HG02938 (cell line): ENCODE results near the gene BTBD6.

ENCODE experiments used
- ATAC-seq: cut with Tn5 transposase; IDR thresholded peaks from one replicate; pipeline ENCODE4 v1.9.1; 2021; ENCODE audit warnings: mild to moderate bottlenecking, moderate library complexity; ENCODE audit not compliant: unreplicated experiment

Gene BTBD6

DNA sequence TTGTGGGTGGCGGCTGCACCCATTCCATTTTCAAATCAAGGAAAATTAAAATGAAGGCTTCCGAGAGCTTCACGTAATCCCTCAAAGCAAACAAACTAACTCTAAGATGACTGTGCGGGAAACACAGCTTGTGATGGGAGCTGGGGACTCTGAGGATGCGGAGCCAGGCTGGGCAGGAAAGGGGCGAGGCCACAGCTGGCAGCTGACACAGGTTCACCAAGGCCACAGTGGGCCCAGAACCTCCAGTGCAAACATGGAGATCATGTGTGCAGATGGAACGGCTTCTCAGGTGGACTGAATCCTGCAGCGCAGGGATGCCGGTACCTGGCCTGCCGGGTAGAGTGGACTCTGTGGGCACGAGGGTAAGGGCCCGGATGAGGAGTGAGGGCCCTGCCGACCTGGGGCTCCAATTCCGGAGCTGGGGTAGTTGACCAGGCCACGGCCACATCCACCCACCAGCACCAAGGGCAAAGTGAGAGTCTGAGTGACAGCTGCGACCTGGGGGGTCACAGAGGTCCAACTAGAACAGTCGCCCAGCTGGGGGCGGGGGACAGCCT, 19.2 kb upstream of the BTBD6 start:
- ATAC-seq, result no peak

- ATAC-seq, result no peak
Observed at GRCh38 chr14:105240811-105241576, 7.3 kb upstream of the BTBD6 start.

DNA sequence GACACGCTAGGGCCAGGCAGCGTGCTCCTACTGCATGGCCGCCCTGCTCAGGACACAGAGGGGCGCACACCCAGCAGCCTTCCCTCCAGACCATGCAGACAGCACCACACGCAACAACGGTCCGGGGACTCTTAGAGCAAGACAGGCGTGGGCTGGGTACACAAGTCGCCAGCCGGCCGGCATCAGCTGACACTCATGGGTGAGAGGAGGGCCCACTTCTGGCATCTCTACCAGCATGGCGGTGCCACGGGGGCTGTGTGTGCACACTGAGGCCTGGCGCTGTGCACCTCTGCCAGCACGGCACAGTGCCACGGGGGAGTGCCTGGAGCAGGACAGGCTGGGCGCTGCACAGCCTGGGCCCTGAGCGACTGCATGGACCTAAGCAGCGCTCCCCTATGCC, 6.7 kb upstream of the BTBD6 start:
- ATAC-seq, result no peak

DNA sequence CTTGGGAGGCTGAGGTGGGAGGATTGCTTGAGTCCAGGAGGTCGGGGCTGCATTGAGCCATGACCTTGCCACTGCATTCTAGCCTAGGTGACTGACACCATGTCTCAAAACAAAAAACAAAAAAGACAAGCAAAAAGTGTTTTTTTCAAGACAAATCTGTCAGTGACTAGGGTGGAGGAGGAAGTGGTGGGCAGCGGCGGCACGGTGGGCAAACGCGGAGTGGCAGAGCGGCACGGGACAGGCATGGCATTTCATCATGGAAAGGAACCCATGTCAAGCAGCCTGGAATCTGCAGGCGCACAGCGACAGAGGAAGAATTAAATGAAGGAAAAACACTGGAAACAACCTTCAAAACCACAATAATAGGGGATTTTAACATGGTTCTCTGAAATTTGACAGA, 4.0 kb upstream of the BTBD6 start:
- no peak for ATAC-seq

GRCh38 chr14:105247026-105247425, 1.3 kb upstream of the BTBD6 start:
- no peak for ATAC-seq

- no peak for ATAC-seq
Observed at GRCh38 chr14:105247715-105248367, 492 bp upstream of the BTBD6 start.

DNA sequence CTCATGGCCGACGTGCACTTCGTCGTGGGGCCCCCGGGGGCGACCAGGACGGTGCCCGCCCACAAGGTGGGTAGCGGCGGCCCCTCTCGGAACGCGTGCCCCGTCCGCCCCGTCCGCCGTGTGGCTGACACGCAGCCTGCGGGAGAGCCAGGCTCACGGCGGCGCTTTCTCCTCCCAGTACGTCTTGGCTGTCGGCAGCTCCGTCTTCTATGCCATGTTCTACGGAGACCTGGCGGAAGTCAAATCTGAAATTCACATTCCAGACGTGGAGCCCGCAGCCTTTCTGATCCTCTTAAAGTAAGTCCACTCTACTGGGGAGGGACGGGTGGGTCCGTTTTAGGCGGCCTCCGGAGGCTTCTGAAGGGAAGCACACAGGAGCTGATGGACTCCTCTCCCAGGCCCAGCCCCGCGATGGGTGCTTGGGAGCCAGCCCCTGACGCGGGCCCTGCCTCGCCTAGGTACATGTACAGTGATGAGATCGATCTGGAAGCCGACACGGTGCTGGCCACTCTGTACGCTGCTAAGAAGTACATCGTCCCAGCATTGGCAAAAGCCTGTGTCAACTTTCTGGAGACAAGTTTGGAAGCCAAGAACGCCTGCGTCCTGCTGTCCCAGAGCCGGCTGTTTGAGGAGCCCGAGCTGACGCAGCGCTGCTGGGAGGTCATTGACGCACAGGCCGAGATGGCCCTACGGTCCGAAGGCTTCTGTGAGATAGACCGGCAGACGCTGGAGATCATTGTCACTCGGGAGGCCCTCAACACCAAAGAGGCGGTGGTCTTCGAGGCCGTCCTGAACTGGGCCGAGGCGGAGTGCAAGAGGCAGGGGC, 1.1 kb downstream of the BTBD6 start:
- ATAC-seq, result no peak

GRCh38 chr14:105250008-105250366, 1.7 kb downstream of the BTBD6 start:
- no peak for ATAC-seq

- ATAC-seq, result no peak
Observed at GRCh38 chr14:105250986-105251385, 2.7 kb downstream of the BTBD6 start.

DNA sequence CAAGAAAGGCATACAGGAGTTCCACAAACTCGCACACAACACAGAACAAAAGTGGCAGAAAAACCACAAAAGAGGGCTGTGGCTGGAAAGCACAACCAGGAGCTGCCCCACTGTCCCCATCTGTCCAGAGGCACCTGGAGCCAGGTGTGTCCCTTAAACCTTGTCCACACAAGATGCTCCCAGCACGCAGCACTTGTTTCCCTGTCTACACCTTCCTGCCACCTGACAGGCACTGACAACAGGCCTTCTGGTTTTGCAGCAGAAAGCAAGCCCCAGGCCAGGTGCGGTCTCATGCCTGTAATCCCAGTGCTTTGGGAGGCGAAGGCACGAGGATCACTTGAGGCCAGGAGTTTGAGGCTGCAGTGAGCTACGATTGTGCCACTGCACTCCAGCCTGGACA, 3.6 kb downstream of the BTBD6 start:
- no peak for ATAC-seq

DNA sequence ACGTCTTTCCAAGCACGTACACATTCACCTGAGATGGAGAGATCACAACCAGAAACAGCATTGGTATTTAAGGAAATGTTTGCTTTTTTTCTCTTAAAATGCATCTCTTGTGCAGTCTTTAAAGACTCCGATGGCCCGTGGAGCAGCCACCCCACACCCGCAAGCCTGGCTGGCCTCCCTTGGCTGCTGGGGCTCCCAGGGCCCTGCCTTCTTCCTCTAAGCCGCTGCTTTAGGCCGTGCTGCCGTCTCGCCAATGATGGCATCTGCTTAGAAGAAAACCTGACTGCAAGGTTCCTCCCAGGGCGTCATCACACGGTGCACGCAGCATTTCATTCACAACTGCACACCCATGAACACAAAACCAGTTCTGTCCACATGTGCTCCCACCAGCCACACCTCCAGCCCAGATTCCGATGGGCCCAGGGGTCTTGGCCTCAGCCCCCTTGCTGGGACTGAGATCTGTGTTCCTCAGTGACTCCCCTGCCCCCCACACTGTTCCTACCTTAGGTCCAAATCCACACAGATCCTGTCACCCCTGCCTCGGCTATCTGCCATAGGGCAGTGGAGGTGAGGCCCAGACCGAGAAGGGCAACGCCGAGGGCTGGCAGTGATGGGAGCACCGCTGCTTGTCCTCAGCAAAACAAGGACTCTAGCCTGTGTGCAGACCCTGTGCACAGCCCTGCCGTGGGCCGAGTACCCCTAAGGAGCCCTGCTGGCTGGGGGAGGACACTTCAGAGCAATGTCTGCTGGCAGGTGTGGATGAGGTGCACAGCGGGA, 4.4 kb downstream of the BTBD6 start:
- no peak for ATAC-seq

DNA sequence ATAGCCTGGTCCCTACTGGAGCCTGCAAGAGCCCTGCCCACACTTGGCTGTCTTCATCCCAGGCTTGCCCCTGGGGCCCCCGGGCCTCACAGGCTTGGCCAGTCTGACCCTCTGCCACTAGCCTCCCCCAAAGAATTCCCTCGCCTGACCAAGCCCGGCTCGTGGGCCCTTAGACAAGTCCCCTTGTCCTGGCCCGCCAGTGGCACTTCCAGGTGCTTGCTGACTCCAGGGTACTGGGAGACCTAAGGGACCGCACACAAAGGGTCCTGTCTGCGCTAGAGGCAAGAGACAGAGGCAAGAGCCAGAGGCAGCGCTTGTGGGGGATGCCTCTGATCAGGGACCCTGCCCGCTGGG, 5.0 kb downstream of the BTBD6 start:
- ATAC-seq, result no peak

GRCh38 chr14:105255021-105255507, 6.7 kb downstream of the BTBD6 start:
- no peak for ATAC-seq

- no peak for ATAC-seq
Observed at GRCh38 chr14:105256292-105256960, 8.1 kb downstream of the BTBD6 start.

DNA sequence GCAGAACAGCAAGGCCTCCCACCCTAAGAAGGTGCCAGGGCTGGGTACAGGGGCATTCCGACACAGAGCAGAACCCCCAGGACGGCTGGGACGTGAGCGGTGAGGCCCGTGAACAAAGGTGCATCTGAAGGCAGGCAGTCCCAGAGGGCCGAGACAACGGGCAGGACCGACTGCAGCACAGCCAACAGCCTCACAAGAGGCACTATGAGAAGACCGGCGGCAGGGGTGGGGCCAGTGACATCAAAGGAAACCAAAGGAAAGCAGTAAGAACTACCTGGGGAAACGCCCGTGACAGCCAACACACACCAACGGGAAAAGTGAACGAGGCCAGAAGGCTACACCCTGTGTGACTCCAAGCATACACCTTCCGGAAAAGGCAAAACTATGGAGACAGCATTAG, 9.1 kb downstream of the BTBD6 start:
- no peak for ATAC-seq

GRCh38 chr14:105258846-105259245, 10.5 kb downstream of the BTBD6 start:
- ATAC-seq, result no peak

GRCh38 chr14:105260959-105261358, 12.6 kb downstream of the BTBD6 start:
- ATAC-seq, result no peak

DNA sequence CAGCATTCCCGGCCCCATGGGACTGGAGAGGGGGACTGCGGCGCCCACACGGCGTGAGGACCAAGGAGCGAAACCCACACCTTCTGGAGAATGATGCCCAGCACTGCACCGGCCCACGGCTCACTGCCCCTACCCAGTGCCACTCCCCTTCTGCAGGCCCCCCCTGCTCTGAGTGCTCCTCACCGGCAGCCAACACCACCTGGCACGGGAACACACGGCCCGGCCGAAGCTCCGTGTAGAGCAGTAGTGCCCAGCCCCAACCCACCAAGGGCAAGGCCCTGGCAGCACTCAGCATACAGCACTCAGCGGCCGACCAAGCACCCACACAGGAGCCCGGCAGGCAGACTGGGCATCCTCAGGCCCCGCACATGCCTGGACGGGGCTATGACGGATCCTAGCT, 13.4 kb downstream of the BTBD6 start:
- ATAC-seq, result no peak

DNA sequence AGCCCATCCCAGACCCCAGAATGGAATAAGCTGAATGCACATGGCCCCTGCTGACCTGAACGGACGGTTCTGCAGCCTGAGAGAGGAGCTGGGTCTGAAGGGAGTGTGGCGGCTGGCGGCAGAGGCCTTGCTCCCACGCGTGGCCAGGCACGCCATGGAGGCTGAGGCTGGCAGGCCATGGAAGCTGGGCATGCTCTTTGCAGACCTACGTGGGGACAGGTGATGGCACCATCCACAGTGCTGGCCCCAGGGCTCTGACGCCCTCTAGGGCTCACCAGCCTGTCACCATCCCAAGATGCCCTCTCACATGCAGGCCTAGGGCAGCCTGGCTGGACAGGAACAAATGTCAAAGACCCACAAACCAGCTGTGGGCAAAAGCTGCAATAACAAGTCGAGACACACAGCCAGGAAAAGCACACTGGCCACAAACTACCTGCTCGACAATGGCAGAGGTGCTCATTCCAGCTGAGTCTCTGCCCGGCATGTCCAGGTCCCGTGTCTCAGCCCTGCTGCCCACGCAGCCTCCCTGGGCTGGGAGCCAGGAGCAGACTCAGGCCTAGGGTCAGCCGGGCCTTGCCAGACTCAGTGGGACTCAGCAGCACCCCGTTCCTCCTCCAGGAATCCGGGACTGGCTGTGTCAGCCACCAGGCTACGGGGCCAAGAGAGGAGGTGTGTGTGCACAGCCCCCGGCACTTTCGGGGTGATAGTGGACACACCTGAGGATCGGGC, 19.7 kb downstream of the BTBD6 start:
- no peak for ATAC-seq
